ENCODE results near the gene WWOX.

Gene WWOX

GRCh38 chr16:78130950-78131349 lies 31.5 kb downstream of the WWOX start:
- Histone ChIP-seq H3K9ac (ENCODE audit: low read length) (no peak overlapping the region), H3K27me3 (ENCODE audit: control insufficient read depth, insufficient read depth, low read length) (no peaks in the 10 kb centered on the region), H3K4me1 (ENCODE audit: control insufficient read depth, insufficient read depth, low read length) (peaks cover 33% of the 10 kb centered on the region), H3K4me3 (ENCODE audit: low read length) (no peak overlapping the region), H3K9me3 (ENCODE audit: control insufficient read depth, low read length) (no peaks in the 10 kb centered on the region), H3K36me3 (ENCODE audit: control insufficient read depth, insufficient read depth, low read length) (no peaks in the 10 kb centered on the region)

GRCh38 chr16:78133919-78134318 lies 34.5 kb downstream of the WWOX start:
- H3K4me1 ChIP-seq (ENCODE audit: control insufficient read depth, insufficient read depth, low read length) = peaks cover 31% of the 10 kb centered on the region
- no peak overlapping the region for H3K4me3 ChIP-seq (ENCODE audit: low read length)
- H3K9me3 ChIP-seq (ENCODE audit: control insufficient read depth, low read length) = no peaks in the 10 kb centered on the region
- no peak overlapping the region for H3K9ac ChIP-seq (ENCODE audit: low read length)
- no peaks in the 10 kb centered on the region for H3K27me3 ChIP-seq (ENCODE audit: control insufficient read depth, insufficient read depth, low read length)
- no peaks in the 10 kb centered on the region for H3K36me3 ChIP-seq (ENCODE audit: control insufficient read depth, insufficient read depth, low read length)

- H3K9me3 ChIP-seq (ENCODE audit: control insufficient read depth, low read length) = no peaks in the 10 kb centered on the region
- no peak overlapping the region for H3K9ac ChIP-seq (ENCODE audit: low read length)
- no peak overlapping the region for H3K4me3 ChIP-seq (ENCODE audit: low read length)
- H3K4me1 ChIP-seq (ENCODE audit: control insufficient read depth, insufficient read depth, low read length) = peaks cover 26% of the 10 kb centered on the region
- no peaks in the 10 kb centered on the region for H3K27me3 ChIP-seq (ENCODE audit: control insufficient read depth, insufficient read depth, low read length)
- H3K36me3 ChIP-seq (ENCODE audit: control insufficient read depth, insufficient read depth, low read length) = no peaks in the 10 kb centered on the region
Measured at GRCh38 chr16:78134944-78135619, 35.6 kb downstream of the WWOX start.

GRCh38 chr16:78137179-78137578 lies 37.7 kb downstream of the WWOX start:
- no peaks in the 10 kb centered on the region for H3K9me3 ChIP-seq (ENCODE audit: control insufficient read depth, low read length)
- no peaks in the 10 kb centered on the region for H3K36me3 ChIP-seq (ENCODE audit: control insufficient read depth, insufficient read depth, low read length)
- peaks cover 20% of the 10 kb centered on the region for H3K4me1 ChIP-seq (ENCODE audit: control insufficient read depth, insufficient read depth, low read length)
- no peaks in the 10 kb centered on the region for H3K27me3 ChIP-seq (ENCODE audit: control insufficient read depth, insufficient read depth, low read length)
- no peak overlapping the region for H3K4me3 ChIP-seq (ENCODE audit: low read length)
- no peak overlapping the region for H3K9ac ChIP-seq (ENCODE audit: low read length)

GRCh38 chr16:78137782-78138616 lies 38.5 kb downstream of the WWOX start:
- Histone ChIP-seq H3K27me3 (ENCODE audit: control insufficient read depth, insufficient read depth, low read length) (no peaks in the 10 kb centered on the region), H3K36me3 (ENCODE audit: control insufficient read depth, insufficient read depth, low read length) (no peaks in the 10 kb centered on the region), H3K9me3 (ENCODE audit: control insufficient read depth, low read length) (no peaks in the 10 kb centered on the region), H3K9ac (ENCODE audit: low read length) (no peak overlapping the region), H3K4me3 (ENCODE audit: low read length) (no peak overlapping the region), H3K4me1 (ENCODE audit: control insufficient read depth, insufficient read depth, low read length) (peaks cover 20% of the 10 kb centered on the region)

GRCh38 chr16:78140818-78141466 lies 41.5 kb downstream of the WWOX start:
- Histone ChIP-seq H3K36me3 (ENCODE audit: control insufficient read depth, insufficient read depth, low read length) (no peaks in the 10 kb centered on the region), H3K9ac (ENCODE audit: low read length) (no peak overlapping the region), H3K9me3 (ENCODE audit: control insufficient read depth, low read length) (no peaks in the 10 kb centered on the region), H3K27me3 (ENCODE audit: control insufficient read depth, insufficient read depth, low read length) (no peaks in the 10 kb centered on the region), H3K4me1 (ENCODE audit: control insufficient read depth, insufficient read depth, low read length) (no peaks in the 10 kb centered on the region), H3K4me3 (ENCODE audit: low read length) (no peak overlapping the region)

GRCh38 chr16:78142788-78143187 lies 43.3 kb downstream of the WWOX start:
- no peaks in the 10 kb centered on the region for H3K27me3 ChIP-seq (ENCODE audit: control insufficient read depth, insufficient read depth, low read length)
- H3K9me3 ChIP-seq (ENCODE audit: control insufficient read depth, low read length) = no peaks in the 10 kb centered on the region
- H3K4me3 ChIP-seq (ENCODE audit: low read length) = no peak overlapping the region
- no peaks in the 10 kb centered on the region for H3K36me3 ChIP-seq (ENCODE audit: control insufficient read depth, insufficient read depth, low read length)
- H3K9ac ChIP-seq (ENCODE audit: low read length) = no peak overlapping the region
- H3K4me1 ChIP-seq (ENCODE audit: control insufficient read depth, insufficient read depth, low read length) = no peaks in the 10 kb centered on the region

- Histone ChIP-seq H3K36me3 (ENCODE audit: control insufficient read depth, insufficient read depth, low read length) (no peaks in the 10 kb centered on the region), H3K9ac (ENCODE audit: low read length) (no peak overlapping the region), H3K4me1 (ENCODE audit: control insufficient read depth, insufficient read depth, low read length) (no peaks in the 10 kb centered on the region), H3K4me3 (ENCODE audit: low read length) (no peak overlapping the region), H3K27me3 (ENCODE audit: control insufficient read depth, insufficient read depth, low read length) (no peaks in the 10 kb centered on the region), H3K9me3 (ENCODE audit: control insufficient read depth, low read length) (no peaks in the 10 kb centered on the region)
Measured at GRCh38 chr16:78146807-78147206, 47.4 kb downstream of the WWOX start.

GRCh38 chr16:78147911-78148401 lies 48.5 kb downstream of the WWOX start:
- H3K4me1 ChIP-seq (ENCODE audit: control insufficient read depth, insufficient read depth, low read length) = no peaks in the 10 kb centered on the region
- H3K27me3 ChIP-seq (ENCODE audit: control insufficient read depth, insufficient read depth, low read length) = no peaks in the 10 kb centered on the region
- no peaks in the 10 kb centered on the region for H3K36me3 ChIP-seq (ENCODE audit: control insufficient read depth, insufficient read depth, low read length)
- no peaks in the 10 kb centered on the region for H3K9me3 ChIP-seq (ENCODE audit: control insufficient read depth, low read length)
- no peak overlapping the region for H3K9ac ChIP-seq (ENCODE audit: low read length)
- no peak overlapping the region for H3K4me3 ChIP-seq (ENCODE audit: low read length)

GRCh38 chr16:78150233-78150632 lies 50.8 kb downstream of the WWOX start:
- Histone ChIP-seq H3K9ac (ENCODE audit: low read length) (no peak overlapping the region), H3K4me1 (ENCODE audit: control insufficient read depth, insufficient read depth, low read length) (no peaks in the 10 kb centered on the region), H3K36me3 (ENCODE audit: control insufficient read depth, insufficient read depth, low read length) (no peaks in the 10 kb centered on the region), H3K9me3 (ENCODE audit: control insufficient read depth, low read length) (no peaks in the 10 kb centered on the region), H3K27me3 (ENCODE audit: control insufficient read depth, insufficient read depth, low read length) (no peaks in the 10 kb centered on the region), H3K4me3 (ENCODE audit: low read length) (no peak overlapping the region)

GRCh38 chr16:78154729-78155461 lies 55.4 kb downstream of the WWOX start:
- Histone ChIP-seq H3K9ac (ENCODE audit: low read length) (no peak overlapping the region), H3K9me3 (ENCODE audit: control insufficient read depth, low read length) (no peaks in the 10 kb centered on the region), H3K27me3 (ENCODE audit: control insufficient read depth, insufficient read depth, low read length) (no peaks in the 10 kb centered on the region), H3K4me3 (ENCODE audit: low read length) (no peak overlapping the region), H3K36me3 (ENCODE audit: control insufficient read depth, insufficient read depth, low read length) (no peaks in the 10 kb centered on the region), H3K4me1 (ENCODE audit: control insufficient read depth, insufficient read depth, low read length) (no peaks in the 10 kb centered on the region)

All from mucosa of stomach (tissue), 1 donor.